Ammon's horn (tissue), 1 donor: ENCODE measurements around the gene BSDC1.
"Not testable (repeated sequence)": the region's sequence is repeated elsewhere in the genome, so short reads cannot be mapped to it uniquely, and the experiment has no call there.

Experiments
- DNase-seq: peaks from one replicate; pipeline ENCODE4 v3.0.0-alpha.2; 2016; ENCODE audit warnings: low spot score

BSDC1 gene, protein sequence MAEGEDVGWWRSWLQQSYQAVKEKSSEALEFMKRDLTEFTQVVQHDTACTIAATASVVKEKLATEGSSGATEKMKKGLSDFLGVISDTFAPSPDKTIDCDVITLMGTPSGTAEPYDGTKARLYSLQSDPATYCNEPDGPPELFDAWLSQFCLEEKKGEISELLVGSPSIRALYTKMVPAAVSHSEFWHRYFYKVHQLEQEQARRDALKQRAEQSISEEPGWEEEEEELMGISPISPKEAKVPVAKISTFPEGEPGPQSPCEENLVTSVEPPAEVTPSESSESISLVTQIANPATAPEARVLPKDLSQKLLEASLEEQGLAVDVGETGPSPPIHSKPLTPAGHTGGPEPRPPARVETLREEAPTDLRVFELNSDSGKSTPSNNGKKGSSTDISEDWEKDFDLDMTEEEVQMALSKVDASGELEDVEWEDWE

DNA sequence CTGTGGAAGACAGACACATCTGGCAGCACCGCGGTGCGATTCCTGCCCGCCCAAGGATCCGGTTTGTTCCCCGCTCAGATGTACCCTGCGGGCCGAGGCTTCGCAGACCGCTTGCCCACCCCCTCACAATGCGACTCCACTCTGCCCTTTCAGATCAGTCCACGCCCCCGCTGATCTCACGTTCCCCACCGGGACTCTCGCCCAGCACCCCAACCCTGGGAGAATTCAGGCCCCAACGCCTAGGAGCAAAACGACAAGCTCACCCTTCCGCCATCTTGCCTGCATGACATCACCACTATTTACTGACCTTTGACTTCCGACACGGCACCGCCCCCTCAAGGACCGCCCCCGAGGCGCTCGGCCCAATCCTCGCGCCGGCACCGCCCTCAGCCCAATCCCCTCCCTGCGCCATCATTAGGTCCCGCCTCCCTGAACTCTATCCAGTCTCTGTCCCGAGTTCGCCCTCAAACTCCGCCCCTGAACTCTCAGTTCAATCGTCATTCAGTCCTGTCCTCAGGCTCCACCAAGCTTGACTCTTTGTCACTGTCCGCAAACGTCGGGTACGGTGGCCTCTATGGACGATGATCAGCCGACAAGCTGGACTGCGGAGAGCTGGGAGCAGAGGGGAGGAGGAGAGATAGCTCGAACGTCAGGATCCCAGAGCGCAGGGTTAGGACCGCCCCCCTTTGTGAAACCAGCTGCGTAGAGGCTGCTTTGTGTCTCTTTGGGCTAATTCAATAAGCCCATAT lies at the start of gene BSDC1:
Gene BSDC1, minus strand, starts transcription at position 301 of the 749 bp plus-strand sequence. Its CDS starts 27 bp downstream, at position 274.
- DNase-seq = peak; percentile 100

DNA sequence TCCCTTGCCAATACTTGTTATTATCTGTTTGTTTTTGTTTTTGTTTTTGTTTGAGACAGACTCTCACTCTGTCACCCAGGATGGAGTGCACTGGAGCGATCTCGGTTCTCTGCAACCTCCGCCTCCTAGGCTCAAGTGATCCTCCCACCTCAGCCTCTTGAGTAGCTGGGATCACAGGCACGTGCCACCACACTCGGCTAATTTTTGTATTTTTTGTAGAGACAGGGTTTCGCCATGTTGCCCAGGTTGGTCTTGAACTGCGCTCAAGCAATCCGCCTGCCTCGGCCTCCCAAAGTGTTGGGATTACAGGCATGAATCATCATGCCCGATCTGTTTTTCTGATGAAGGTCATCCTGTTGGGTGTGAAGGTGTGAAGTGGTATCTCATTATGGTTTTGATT lies 47.2 kb upstream of the BSDC1 start:
- not testable (repeated sequence) for DNase-seq

DNA sequence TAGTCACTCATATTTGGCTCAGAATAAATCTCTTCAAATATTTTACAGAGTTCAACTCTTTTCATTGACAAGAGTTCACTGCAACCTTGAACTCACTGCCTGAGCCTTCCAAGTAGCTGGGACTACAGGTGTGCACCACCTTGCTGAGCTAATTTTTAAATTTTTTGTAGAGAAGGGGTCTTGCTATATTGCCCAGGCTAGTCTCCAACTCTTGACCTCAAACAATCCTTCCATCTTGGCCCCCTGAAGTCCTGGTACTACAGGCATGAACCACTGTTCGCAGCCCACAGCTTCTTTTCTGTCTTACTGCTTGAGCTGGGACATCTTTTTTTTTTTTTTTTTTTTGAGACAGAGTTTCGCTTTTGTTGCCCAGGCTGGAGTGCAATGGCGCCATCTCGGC lies 44.5 kb upstream of the BSDC1 start:
- not testable (repeated sequence) for DNase-seq

DNA sequence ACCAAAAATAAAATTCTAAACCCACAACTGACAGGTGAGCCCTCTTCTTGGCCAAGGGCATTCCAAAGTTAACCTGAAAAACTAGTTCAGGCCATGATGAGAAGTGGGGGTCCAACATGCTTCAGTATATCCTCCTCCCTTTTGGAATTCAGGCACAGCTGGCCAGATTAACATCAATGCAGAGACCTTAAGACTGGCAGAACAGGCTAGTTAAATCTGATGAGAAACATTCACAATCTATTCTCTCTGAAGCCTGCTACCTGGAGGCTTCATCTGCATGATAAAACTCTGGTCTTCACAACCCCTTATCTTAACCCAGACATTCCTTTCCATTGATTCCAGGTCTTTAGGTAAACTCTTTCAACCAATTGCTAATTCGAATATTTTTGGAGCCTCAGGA lies 43.9 kb upstream of the BSDC1 start:
- no peak for DNase-seq

DNA sequence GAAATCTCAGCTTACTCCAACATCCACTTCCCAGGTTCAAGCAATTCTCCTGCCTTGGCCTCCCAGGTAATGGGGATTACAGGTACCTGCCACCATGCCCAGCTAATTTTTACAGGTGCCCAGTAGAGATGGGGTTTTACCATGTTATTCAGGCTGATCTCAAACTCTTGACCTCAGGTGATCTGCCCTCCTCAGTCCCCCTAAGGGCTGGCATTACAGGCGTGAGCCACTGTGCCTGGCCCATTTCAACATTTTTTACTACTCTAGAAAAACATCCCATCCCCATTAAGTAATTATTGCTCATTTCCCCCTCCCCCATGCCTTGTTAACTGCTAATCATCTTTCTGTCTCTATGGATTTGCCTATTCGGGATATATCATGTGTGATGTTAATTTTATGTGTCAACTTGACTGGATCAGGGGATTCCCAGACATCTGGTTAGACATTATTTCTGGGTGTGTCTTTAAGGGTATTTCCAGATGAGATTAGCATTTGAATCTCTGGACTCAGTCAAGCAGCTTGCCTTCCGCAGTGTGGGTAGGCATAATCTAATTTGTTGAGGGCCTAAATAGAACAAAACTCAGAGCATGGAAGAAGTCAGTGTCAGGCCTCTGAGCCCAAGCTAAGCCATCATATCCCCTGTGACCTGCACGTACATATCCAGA lies 37.6 kb upstream of the BSDC1 start:
- no peak for DNase-seq

DNA sequence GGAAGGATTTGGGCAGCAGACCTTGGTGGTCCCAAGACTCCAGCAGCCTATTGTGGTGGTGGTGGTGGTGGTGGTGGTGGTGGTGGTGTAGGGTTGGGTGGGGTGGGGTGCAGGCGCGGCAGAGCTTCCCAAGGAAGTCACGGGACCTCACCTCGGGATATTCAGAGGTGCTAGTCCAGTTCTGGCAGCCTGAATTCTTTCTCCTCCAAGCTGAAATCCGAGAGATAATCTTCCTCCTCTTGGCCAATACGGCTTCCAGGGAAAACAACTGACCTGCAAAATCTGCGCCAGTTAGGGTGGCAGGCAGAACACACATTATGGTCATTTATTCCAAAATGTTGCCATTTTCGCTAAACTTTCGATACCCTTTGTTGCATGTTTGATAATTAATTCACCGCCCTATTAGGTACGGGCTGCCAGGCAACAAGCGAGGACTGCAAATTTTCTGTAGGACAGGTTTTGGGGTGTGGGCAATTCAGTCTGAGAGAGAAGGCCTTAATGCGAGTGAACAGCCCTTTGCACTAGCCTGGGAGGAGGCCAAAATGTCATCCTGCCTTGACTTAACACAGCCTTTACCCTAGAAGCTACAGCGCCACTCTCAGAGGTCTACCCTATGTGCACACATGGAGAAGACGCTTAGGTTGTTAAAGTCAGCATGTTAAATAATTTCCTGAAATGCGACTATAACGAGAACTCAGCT lies 33.2 kb upstream of the BSDC1 start:
- no peak for DNase-seq

DNA sequence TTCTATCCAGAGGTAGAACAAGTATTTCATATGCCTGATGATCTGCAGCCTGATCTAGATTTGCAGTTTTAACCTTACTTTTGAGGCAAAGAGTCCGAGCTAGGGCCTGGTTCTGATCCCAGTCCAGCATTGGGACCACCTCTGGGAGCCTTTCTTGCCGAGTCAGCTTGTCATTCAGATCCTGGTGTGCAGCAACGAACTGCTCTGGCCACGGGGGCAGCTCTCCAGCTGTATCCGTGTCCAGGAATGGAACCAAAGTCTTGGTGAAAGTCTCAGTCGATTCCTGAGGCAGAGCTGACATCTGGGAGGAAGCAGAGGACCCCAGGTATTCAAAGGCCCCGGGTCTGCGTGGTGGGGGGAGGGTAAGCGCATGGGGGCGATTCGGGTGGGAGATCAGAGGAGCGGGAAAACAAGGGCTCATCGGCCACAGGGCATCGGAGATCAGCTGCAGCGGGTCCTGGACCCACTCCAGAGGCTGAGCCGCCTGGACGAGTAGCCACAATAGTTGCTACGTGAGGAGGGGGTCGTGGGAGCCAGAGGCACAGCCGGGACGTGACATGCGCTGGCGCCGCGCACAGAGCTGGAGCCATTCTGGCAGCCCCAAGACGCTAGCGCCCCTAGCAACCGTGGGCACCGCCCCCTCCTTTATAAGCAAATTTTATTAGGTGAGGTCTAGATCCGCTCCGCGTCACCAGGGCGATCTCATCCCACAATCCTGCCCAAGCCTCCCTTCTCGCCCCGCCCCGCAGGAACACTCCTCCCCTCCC lies 32.4 kb upstream of the BSDC1 start:
- DNase-seq = peak; percentile 14

DNA sequence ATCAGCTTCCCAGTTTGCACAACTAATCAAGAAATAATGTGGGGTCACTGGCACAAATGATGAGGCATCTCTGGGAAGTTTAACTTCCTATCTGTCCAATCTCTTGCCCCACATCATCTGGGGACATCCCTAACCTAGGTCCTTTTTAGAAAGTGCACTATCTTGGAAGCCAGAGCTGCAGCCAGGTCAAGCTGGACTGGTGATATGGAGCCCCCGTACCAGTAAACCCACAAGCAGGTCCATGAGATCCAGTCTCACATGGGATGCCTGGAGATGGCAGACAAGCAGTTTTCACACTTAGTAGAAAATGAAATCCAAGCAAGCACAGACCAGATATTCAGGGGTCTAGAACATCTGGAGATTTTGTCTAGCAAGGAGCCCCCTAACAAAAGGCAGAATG lies 27.5 kb upstream of the BSDC1 start:
- DNase-seq = no peak

DNA sequence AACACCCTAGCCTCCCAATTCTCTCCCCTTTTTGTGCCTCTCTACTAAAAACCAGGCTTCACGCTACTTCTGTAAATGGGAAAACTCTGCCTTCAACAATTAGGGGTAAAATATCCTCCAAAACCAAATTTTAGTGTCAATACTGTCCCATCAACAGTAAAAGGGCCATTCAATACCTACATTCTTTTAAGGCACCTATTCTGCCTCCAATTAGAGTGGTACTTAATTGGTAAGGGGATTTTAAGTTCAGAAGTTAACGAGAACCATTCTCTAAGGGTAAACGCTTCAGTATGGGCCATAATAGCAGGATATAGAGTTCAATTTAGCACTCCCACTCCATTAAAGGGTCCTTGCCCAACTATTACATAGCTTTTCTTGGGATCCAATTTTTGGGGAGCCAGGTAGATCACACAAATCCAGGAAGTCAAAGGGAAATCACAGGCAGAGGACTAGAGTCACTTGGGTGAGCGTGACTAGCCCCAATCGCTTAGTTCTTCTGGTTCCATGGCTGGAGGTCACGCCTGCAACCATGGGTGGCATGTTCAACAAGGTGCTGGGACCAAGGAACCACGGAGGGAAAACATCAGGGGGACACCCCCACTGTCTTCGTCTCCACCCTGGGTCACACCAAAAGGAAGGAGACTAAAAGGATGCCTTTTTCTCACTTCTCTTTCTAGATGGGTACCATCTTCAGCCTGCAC lies 20.1 kb upstream of the BSDC1 start:
- DNase-seq = no peak

DNA sequence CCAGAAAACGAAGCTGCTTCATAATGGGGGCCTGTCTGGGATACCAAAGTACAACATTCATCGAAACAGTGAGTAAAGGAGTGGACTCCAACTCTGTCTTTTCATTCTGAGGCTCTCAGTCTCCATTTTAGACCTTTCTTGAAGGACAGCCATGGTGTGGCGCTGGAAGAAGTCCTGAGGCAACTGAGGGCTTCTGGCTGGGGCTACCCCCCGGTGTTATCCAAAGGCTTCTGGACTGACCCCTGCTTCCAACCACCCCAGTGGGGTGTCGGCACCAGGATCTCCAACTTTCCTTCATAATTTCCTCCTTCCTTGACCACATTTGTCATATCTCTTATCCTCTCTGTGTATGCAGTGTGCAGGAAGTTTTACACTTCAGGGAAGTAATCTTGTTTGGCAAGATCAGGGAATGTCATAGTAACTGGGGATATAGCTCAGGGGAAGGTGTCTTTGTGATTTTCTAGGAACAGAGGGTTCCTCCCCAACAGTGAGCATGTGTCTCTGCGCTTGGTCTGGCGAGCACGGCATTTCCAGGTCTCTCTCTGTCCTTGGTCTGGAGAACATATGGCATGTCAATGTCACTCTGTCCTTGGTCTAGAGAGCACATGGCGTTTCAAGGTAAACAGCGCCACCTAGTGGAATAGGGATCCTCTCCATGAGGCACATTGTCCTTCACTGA lies 19.4 kb upstream of the BSDC1 start:
- DNase-seq = peak; percentile 69

DNA sequence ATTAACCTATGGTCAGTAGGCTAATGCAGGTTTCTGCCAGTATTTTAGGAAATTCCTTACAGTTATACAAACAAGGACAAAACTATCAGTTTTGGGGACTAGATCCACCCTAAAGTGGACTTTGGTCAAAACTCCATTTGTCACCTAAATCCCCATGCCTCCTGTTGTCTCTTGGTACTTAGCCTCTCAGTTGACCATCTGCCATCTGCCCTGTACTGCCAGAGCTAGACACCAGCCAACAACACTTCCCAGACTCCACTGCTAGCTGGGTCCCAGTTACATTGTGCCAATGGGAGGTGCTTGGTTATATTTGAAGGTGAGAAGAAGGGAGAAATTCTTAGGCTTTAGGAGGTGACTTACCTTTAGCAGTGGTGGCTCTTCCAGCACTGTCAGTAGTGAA lies 17.0 kb upstream of the BSDC1 start:
- no peak for DNase-seq

DNA sequence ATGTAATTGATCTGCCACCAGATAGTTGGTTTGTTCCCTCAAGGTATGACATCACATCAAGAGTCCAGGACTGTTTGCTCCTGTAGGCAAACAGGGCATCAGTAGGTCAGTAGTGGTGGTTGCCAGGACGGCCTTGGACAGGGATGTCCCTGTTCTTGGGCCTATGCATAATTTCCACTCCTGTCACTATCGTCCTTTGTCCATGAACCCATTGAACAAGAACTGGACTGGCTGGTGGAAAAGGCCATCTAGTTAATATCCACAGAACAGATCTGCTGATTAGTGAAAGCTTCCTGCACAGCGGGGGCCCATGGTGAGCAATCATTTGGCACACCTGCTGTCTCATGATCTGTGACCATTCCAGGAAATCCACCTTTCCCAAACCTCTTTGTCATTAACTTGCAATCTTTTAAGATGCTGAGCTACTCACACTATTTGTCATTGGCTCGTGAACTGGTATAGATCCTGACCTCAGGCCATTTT lies 12.4 kb upstream of the BSDC1 start:
- no peak for DNase-seq

DNA sequence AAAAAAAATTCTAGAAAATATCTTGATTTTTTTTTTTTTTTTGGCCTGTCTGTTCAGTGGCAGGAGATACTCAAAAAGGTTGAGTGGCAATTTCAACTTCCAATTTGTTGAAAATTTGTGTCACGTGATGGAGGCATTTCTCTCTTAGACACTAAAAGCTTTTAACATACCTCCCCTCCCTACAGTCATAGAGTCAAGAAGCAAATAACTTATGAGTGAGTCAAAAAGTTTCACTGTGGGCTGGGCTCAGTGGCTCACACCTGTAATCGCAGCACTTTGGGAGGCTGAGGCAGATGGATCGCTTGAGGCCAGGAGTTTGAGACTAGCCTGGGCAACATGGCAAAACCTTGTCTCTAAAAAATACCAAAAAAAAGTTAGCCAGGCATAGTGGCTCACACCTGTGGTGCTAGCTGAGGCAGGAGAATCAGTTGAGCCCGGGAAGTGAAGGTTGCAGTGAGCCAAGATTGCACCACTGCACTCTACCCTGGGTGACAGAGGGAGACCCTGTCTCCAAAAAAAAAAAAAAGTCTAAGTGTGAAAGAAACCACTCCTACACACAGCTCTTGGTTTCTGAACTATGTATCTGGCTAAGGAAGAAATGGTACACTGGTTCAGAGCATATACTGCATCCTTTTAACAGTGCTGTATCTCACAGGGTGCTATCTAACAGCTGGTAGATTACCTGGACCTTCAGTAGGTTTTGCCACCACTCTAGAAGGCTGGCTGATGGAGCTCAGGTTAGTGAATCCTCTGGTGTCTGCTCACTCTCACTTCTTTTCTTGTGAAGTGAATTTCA lies 11.6 kb upstream of the BSDC1 start:
- no peak for DNase-seq

DNA sequence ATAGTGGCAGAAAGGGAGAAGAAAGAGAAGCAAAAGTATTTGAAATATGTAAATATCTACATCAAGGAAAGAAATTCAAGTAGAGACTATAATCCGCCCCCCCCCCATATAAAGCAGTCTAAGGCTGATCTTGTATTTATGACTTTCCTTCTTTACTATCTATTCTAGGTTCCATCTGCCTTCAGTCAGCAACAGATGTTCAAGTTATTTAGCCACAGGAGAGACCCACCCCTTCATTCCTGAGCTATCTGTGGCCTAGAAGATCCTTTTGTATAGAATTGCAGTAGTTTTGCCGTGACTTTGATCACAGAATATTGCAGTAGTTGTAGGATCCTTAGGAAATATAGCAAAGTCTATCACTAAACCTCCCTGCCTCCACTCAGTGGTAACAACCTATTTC lies 10.7 kb upstream of the BSDC1 start:
- no peak for DNase-seq

DNA sequence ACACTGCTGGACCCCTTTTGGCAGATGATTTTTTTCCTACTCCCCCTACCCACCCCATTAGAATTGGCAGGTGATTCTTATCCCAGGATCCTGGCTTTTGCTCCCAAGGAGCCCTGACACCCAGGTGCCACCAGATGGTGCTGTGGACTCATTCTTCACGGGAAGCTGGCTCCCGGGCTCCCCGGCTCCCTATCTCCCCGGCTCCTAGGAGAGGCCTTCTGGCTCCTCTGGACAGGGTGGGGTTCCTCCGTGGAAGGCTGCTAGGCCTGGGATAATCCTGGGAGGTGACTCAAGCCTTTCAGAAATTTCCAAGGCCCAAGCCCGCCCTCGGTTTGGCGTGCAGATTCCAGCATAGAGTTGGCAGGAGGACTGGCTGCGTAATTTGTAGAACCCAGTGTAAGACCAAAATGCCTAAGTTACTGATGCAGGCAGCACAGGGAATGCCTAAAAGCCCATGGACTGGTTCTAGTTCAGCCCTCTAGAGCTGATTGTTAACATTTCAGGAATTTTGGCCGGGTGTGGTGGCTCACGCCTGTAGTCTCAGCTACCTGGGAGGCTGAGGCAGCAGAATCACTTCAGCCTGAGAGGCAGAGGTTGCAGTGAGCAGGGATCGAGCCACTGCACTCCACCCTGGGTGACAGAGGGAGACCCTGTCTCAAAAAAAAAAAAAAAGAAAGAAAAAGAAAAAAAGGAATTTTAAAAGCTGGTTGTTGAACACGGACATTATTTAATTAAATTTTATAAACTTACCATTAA lies 6.8 kb upstream of the BSDC1 start:
- DNase-seq = peak; percentile 87

DNA sequence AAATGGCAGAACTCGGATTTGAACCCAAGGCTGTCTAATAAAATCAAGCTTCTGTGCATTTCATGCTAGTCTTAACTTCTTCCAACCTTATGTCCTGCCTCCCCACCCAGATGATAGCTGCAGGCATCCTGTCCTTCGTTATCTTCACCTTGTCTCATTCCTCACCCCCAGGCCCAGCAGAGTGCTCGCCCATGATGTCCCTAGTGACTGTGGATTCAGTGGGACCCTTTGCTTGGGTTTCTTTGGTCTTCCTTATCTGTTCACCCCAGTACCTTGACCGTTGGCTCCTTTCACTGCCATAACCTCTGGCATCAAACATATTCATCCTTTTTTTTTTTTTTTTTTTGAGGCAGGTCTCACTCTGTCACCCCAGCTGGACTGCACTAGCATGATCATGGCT lies 5.6 kb upstream of the BSDC1 start:
- no peak for DNase-seq

DNA sequence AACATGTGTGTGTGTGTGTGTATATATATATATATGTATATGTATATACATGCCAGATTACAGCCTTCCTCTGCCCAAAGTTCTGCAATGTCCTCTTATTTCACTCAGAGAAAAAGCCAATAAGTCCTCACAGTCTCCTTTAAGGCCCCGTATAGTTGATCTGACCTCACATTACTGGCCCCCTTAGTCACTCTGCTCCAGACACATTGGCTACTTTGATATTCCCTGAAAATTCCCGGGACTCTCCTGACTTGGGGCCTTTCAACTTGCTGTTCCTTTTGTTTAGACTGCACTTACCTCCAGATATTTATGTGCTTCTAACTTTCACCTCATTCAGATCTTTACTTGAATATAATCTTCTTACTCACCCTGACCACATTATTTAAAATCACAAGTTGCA lies 4.2 kb upstream of the BSDC1 start:
- no peak for DNase-seq

DNA sequence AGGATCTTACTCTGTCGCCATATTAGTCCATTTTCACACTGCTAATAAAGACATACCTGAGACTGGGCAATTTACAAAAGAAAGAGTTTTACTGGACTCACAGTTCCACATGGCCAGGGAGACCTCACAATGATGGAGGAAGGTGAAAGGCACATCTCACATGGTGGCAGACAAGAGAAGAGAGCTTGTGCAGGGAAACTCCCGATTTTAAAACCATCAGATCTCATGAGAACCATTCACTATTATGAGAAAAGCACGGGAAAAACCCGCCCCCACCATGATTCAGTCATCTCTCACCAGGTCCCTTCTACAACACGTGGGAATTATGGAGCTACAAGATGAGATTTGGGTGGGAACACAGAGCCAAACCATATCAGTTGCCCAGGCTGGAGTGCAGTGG lies 2.3 kb upstream of the BSDC1 start:
- DNase-seq = not testable (repeated sequence)
